Stimulated activated CD4-positive, alpha-beta T cell treated with anti-CD3 and anti-CD28 coated beads, Interleukin-1b, Interleukin-23, amount 100 ng/mL, for 1 hour (primary cell): ENCODE measurements around the gene MAN1C1.

Experiments used
- DNase-seq, 2 donors: peaks; one replicate each; pipeline ENCODE4 v3.0.0-alpha.2; 2020; ENCODE audit warnings: low read depth in 2 of 2

Gene MAN1C1

GRCh38 chr1:25803368-25803767, 186.8 kb downstream of the MAN1C1 start:
- DNase-seq: no peak

GRCh38 chr1:25804244-25804963, 187.8 kb downstream of the MAN1C1 start:
- no peak for DNase-seq

DNA sequence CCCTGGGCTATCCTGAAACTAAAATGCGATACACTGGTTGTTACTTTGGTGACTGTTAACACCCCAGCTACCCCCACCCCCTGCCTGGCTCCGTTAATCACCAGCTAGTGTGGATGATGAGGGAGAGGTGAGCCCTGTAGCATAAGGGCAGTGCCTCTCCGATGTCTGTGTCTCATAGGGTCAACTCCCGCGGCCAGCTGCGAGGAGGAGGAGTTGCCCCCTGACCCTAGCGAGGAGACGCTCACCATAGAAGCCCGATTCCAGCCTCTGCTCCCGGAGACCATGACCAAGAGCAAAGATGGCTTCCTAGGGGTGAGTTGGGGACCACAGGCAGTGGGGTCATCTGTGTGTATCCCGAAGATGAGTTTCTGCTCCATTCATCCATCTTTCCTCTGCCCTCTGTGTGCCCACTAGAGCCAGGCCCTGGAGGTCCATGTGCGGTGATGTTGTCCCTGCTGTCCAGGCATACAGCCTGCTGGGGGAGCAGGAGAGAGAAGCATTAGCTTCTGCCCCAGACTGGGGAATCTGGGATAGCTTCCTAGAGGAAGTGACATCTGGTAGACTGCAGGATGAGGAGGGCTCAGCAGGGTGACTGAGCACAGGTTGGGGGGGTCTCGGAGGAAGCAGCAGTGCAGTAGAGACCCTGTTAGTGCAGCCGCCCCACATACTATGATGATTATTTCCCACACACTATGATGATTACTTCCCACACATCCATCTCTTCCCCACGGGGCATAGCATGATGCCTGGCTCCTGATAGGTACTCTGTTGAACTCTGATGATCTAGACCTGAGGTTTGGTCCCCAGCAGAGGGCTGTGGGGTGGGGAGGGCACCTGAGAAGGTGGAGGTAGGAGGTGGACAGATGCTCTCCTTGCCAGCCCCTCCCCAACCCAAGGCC, 188.6 kb downstream of the MAN1C1 start:
- no peak for DNase-seq

- no peak for DNase-seq
These were observed 189.3 kb downstream of the MAN1C1 start for GRCh38 chr1:25805863-25806225.

GRCh38 chr1:25806418-25806817, 189.8 kb downstream of the MAN1C1 start:
- DNase-seq: no peak

DNA sequence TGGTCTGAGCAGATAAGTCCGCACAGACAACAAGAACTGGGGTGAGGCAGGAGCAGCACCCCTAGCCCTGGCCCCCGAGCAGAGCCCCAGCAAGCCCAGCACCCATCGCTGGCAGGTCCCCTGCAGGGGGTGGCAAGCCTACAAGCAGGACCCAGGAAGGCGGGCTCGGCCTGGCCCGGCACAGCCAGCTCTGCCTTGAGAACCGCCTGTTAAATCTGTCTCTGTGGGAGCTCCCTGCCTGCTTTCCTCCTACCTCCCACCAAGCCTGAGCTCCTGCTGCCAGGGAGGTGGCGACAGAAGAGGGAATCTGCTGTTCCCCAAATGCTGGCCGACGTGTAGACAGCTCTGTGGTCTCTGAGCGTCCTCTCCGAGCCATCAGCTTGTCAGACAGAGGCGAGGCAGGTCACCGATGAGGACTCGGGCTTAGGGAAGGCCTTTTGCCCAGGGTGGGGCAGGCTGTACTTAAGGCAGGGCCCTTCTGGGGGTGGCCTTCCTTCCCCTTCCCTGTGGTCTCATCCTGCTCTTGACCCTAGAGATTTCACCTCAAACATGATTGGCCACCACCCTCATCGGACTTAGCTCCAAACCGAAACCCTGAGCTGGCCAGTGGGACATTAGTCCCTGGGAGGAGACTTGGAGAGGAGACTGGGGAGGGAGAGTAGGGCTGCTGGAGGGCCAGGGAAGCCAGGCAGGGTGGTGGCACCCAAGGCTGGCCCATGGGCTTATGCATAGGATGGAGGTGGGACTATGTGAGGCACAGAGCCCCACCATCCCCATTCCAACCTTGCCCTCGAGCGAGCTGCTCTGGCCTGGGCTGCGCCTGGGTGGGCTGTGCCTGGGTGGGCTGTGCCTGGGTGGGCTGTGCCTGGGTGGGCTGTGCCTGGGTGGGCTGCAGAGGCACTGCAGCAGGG, 191.1 kb downstream of the MAN1C1 start:
- DNase-seq: no peak

GRCh38 chr1:25808481-25809244, 192.1 kb downstream of the MAN1C1 start:
- no peak for DNase-seq

DNA sequence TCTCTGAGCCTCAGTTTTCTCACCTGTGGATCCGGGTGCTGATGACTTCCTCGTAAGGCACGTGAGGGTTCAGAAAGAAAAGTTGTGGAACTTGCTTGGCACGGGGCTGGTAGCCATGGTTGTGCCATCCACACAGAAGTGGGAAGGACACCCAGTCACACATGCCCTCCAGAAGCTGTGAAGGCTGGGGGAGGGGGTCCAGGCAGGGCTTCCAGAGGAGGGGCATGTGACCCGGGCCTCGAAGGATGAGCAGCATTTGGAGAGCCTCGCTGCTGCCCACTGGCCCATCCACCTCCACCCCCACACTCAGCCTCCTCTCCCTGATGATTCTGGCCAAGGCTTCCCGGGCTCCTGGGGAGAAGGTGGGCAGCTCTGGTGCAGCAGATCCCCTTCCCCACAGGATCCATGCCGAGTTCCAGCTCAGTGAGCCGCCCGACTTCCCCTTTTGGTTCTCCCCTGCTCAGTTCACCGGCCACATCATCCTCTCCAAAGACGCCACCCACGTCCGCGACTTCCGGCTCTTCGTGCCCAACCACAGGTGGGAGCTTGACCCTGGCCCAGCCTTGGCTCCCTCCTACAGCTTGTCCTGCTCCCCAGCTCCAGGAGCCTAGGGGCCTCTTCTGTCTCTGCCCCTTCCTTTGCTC, 192.8 kb downstream of the MAN1C1 start:
- DNase-seq: no peak

DNA sequence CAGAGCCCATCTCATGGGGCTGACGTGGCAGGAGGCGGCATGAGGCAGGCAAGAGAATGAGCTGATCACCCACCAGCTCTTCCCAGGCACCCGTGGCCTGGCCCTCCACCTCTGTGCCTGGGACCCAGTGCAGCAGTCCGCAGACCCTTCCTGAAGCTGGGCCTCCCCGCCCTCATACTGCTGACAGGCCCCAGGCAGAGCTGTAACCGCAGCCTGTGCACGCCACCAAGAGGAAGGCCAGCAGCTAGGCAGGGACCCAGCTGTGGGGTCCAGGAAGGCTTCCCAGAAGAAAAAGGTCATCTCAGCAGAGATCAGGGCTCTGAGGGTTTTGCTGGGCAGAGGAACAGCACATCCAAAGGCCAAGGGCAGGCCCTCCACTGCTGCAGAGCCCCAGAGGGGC, 193.3 kb downstream of the MAN1C1 start:
- no peak for DNase-seq

DNA sequence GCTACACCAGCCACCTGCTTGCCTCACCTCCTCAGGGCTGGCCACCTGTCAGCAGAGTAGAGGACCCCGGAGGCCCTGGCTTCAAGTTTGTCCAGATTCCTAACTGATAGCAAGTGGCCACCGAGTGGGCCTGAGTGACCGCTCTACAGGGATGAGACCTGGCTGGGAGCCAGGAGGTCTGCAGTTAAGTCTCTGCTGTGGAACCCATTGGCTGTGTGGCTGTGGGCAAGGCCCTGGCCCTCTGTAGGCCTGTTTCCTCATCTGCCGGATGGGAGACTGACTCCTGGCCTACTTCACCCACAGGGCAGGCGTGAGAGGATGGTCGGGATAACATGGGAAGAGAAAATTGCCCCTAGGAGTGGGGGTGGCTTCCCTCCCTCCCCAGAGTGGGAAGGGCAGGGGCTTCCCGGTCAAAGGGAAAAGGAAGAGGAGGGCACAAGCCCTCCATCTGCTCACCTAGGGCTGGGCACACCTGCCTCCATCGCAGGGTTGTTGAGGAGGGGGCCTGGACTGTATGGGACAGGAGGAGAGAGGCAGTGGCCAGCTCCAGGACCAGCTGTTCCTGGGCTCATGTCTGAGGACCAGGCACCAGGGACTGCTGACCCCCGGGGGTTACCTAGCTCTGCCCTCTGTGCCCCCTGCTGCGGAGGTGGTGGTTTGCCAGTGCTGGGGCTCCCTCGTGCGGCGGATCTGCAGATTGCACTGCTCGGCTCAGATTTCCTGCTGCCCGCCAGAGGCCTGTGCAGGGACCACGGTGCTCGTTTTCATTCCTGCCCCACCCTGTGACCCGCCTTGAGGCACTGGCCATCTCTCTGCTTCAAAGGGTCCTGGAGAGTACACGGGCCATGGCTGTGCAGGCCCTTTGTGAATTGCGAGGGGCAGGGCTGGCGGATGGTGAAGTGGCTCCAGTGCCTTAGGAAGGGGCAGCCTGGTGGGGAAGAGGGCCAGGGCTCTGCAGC, 194.0 kb downstream of the MAN1C1 start:
- DNase-seq: peak; percentile 50 to 82

DNA sequence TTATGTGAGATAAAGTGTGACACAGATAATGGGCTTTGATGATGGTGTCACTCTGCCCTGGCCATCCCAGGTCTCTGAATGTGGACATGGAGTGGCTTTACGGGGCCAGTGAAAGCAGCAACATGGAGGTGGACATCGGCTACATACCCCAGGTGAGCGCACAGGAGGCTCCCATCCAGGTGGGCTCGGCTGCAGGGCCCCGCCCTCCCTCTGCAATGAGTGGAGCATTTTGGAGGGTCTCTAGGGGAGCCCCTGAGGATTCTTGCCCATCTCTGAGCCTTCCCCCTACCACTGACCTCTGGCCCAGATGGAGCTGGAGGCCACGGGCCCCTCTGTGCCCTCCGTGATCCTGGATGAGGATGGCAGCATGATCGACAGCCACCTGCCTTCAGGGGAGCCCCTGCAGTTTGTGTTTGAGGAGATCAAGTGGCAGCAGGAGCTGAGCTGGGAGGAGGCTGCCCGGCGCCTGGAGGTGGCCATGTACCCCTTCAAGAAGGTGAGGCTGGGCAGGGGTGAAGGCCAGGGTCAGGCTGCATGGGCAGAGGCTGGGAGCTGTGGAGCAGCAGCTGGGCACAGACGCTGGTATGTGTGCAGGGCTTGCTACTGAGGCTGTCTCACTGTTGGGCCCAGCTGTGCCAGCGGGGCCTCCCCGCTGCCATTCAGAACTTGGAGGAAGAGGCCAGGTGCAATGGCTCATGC, 194.9 kb downstream of the MAN1C1 start:
- no peak for DNase-seq

- no peak for DNase-seq
These were observed 196.6 kb downstream of the MAN1C1 start for GRCh38 chr1:25813071-25813733.

DNA sequence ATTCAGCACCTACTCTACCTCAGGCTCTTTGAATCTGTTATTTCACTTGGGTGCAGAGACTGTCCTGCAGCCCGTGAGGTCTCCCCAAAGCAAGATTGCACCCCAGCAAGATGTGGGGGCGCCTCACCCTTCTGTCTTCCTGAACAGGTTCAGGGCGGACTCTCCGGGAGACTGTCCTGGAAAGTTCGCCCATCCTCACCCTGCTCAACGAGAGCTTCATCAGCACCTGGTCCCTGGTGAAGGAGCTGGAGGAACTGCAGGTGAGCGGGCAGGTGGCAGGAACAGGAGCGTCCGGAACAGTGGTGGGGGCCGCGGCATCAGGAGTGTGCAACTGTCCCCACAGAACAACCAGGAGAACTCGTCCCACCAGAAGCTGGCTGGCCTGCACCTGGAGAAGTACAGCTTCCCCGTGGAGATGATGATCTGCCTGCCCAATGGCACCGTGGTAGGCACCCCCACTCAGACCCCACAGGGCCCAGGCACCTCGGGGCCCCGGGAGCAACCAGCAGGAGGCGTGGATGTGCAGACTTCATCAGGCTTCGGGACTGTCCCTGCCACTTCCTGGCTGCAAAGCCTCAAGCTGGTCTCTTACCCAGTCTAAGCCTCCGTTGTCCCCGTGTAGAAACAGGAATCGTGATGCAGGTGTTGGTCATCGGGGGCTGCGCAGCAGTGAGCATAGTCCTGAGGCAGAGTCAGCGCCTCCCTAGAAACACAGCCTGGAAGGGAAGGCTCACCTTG, 197.3 kb downstream of the MAN1C1 start:
- DNase-seq: no peak

GRCh38 chr1:25814549-25815087, 198.0 kb downstream of the MAN1C1 start:
- DNase-seq: no peak

DNA sequence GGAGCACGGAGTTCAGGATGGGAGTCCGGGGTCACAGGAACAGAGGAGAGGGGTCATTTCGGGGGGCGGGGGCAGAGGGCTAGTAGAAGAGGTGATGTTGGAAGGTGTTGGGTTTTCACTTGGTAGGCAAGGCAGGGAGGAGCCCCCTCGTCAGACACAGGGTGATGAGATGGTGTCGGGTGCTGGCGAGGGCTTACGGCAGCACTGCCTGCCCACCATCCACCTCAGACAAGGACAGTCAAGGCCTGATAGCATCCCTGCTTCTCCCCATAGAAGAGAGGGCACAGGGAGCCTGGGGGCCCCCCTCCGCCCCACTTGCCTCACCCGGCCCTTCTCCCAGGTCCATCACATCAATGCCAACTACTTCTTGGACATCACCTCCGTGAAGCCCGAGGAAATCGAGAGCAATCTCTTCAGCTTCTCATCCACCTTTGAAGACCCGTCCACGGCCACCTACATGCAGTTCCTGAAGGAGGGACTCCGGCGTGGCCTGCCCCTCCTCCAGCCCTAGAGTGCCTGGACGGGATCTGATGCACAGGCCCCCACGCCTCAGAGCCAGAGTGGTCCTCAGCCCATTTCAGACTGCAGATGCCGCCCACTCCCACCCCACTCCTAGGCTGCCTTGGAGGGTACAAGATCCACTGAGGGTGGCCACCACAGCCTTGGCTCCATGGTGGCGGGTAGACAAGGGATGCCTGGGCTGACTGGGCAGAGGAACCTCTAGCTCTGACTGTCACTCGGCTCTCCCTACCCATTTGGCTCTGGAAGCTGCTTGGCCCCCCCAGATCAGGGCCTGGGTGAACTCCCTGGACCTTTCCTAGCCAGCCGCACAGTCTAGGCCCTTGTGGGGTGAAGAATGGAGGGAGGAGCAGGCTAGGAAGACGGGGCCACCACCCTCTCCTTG, 198.9 kb downstream of the MAN1C1 start:
- DNase-seq: no peak

DNA sequence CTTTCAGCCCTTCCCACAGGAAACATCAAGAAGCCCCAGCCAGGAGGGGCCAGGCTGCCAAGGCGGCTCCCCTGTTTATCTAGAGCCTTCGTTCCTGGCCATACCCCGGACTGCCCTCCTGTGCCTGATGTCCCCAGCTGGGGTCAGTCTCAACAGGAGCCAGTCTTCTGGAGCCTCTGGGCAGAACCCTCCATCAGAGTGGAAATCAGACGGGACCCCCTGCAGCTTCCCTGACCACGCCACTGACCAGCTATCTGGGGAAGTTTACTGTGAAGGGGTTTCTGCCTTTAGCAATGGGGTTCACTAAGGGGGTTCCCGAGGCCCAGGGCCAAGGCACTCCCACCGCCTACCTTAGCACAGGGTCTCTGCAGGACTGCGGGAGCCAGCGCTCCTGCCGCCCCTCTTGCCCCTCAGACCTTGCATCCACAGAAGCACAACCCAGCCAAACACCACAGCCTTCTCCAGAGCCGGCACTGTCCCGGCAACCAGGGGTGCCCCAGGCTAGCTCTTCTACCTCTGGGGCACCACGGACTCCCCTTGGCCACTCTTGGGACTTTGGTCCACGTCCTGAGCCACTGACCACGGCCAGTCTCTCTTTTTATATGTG, 199.6 kb downstream of the MAN1C1 start:
- no peak for DNase-seq
